ENCODE results near the gene THOP1.

Gene THOP1

GRCh38 chr19:2814426-2814825 lies 29.1 kb downstream of the THOP1 start:
- TF ChIP-seq SPI1 (IDR thresholded peaks at IDR 0.05; ENCODE audit: borderline replicate concordance, low read depth) (no peak), POLR2AphosphoS5 (IDR thresholded peaks at IDR 0.05; ENCODE audit: low read depth) (no peak), REST (IDR thresholded peaks at IDR 0.05; ENCODE audit: insufficient replicate concordance, low read depth) (no peak), GABPA (IDR thresholded peaks at IDR 0.05; ENCODE audit: low read depth) (no peak)
- TF ChIP-seq, protein P1, sequence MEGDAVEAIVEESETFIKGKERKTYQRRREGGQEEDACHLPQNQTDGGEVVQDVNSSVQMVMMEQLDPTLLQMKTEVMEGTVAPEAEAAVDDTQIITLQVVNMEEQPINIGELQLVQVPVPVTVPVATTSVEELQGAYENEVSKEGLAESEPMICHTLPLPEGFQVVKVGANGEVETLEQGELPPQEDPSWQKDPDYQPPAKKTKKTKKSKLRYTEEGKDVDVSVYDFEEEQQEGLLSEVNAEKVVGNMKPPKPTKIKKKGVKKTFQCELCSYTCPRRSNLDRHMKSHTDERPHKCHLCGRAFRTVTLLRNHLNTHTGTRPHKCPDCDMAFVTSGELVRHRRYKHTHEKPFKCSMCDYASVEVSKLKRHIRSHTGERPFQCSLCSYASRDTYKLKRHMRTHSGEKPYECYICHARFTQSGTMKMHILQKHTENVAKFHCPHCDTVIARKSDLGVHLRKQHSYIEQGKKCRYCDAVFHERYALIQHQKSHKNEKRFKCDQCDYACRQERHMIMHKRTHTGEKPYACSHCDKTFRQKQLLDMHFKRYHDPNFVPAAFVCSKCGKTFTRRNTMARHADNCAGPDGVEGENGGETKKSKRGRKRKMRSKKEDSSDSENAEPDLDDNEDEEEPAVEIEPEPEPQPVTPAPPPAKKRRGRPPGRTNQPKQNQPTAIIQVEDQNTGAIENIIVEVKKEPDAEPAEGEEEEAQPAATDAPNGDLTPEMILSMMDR (IDR thresholded peaks at IDR 0.05; ENCODE audit: insufficient read depth, low read length) = no peak
- H3K4me3 ChIP-seq (replicated peaks; ENCODE audit: insufficient read depth, low read length) = no peak overlapping the region
- H3K27ac ChIP-seq (replicated peaks) = no peak overlapping the region
- DNase-seq (ENCODE audit: low read depth in 1 of 2, low spot score in 1 of 2) = no peak
- no peaks in the 10 kb centered on the region for H3K27me3 ChIP-seq (ENCODE audit: insufficient read depth, poor library complexity, severe bottlenecking)

DNA sequence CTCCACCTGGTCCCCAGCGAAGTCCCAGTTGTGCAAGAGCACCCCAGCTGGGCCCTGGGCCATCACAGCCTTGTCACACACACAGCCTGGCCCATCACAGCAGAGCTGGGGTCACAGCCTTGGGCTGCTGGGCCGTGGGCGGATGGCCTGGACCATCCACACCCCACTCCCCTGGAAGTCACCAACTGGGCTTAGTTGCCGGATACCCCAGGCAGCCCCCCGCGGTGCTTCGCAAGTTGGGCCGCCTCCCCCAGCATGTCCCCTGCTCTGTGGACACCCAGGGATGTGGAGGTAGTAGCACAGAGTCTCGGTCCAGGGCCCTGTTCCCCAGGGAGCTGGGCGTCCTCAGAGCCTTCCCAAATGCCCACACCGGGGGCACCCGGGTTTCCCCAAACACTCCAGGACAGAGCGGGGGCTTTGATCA lies 29.9 kb downstream of the THOP1 start:
- Histone ChIP-seq H3K27ac (replicated peaks) (no peak overlapping the region), H3K27me3 (ENCODE audit: insufficient read depth, poor library complexity, severe bottlenecking) (no peaks in the 10 kb centered on the region), H3K4me3 (replicated peaks; ENCODE audit: insufficient read depth, low read length) (no peak overlapping the region)
- no peak for DNase-seq (ENCODE audit: low read depth in 1 of 2, low spot score in 1 of 2)
- TF ChIP-seq GABPA (IDR thresholded peaks at IDR 0.05; ENCODE audit: low read depth) = no peak
- TF ChIP-seq SPI1 (IDR thresholded peaks at IDR 0.05; ENCODE audit: borderline replicate concordance, low read depth) = no peak
- no peak for TF ChIP-seq POLR2AphosphoS5 (IDR thresholded peaks at IDR 0.05; ENCODE audit: low read depth)
- TF ChIP-seq, protein P1 (IDR thresholded peaks at IDR 0.05; ENCODE audit: insufficient read depth, low read length) = no peak
- no peak for TF ChIP-seq REST (IDR thresholded peaks at IDR 0.05; ENCODE audit: insufficient replicate concordance, low read depth)

DNA sequence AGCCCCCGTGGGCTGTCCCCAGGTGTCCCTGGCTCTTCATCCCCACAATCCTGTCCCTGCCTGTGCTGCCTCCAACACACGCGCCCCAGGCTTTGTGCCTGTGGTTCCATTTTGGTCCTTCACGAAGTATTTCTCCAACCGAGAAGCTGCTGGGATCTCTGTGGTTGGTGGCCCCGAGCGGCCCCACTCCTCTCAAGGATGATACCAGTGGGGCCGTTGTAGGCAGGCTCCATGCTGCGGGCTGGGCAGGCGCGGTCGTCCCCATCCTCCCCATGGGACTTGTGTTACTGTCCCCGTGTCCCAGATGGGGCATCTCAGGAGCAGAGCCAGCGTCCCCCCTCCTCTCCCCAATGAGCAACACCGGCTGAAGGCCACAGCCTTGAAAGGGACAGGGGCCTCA lies 30.6 kb downstream of the THOP1 start:
- Histone ChIP-seq H3K4me3 (replicated peaks; ENCODE audit: insufficient read depth, low read length) (no peak overlapping the region), H3K27me3 (ENCODE audit: insufficient read depth, poor library complexity, severe bottlenecking) (no peaks in the 10 kb centered on the region), H3K27ac (replicated peaks) (no peak overlapping the region)
- no peak for TF ChIP-seq POLR2AphosphoS5 (IDR thresholded peaks at IDR 0.05; ENCODE audit: low read depth)
- TF ChIP-seq, protein P1 (IDR thresholded peaks at IDR 0.05; ENCODE audit: insufficient read depth, low read length) = no peak
- TF ChIP-seq SPI1 (IDR thresholded peaks at IDR 0.05; ENCODE audit: borderline replicate concordance, low read depth) = no peak
- no peak for TF ChIP-seq REST (IDR thresholded peaks at IDR 0.05; ENCODE audit: insufficient replicate concordance, low read depth)
- TF ChIP-seq GABPA (IDR thresholded peaks at IDR 0.05; ENCODE audit: low read depth) = no peak
- no peak for DNase-seq (ENCODE audit: low read depth in 1 of 2, low spot score in 1 of 2)

Data from HL-60 (cell line).